ENCODE measurements around the gene RPL26. TPM values are rescaled to one million over a fixed set of nuclear protein-coding genes. Genes with fewer than 3 reads are reported as not detected.

Gene RPL26
- total RNA-seq: 3,211 and 3,528 TPM in 2 replicates

GRCh38 chr17:8383143-8383822, at the start of gene RPL26:
TSS of gene RPL26 (minus strand) at chr17:8383193. CDS start at chr17:8382310, 883 bp downstream.

DNA sequence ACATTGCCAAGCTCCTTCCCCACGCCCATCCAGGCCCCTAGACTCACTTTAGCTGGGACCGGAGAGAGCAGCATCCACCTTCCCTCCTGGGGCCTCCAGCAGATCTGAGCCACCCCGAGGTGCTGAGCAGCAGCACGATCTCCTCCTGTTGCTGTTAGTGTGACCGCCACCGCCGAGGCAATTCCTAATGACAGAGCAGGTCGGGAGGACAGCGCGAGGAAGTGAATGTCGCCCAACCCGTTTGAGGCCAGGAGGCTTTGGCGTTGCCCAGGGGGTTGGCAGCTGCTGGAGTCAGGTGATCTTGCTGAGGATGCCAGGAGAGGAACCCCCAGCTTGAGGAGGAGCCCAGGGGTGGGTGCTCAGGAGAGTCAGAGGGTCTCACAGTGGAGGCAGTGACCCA, 14.6 kb upstream of the RPL26 start, which contains the start of gene RNF222:
RNF222 (minus strand) TSS at position 192 of the 400 bp plus-strand sequence. CDS start 4,366 bp downstream, outside the sequence.

GRCh38 chr17:8376271-8377067, 6.5 kb downstream of the RPL26 start, which contains the start of gene KRABD2:
TSS of gene KRABD2 (minus strand) at chr17:8376704.

GRCh38 chr17:8339540-8339939, 43.5 kb downstream of the RPL26 start, which contains the start of gene ODF4:
TSS of gene ODF4 (plus strand) at chr17:8339840. CDS start at chr17:8340052, 212 bp downstream.

Other genes with a start within 250 kb of the RPL26 start
- gene PER1, start 230.8 kb downstream of the RPL26 start, total RNA-seq: 9.4 and 10.9 TPM in 2 replicates
- gene VAMP2, start 220.2 kb downstream of the RPL26 start, total RNA-seq: 7.1 and 10.4 TPM in 2 replicates
- 27.4 and 35.0 TPM in 2 replicates for gene TMEM107, start 206.8 kb downstream of the RPL26 start, total RNA-seq
- 6.1 and 7.4 TPM in 2 replicates for gene BORCS6, start 193.0 kb downstream of the RPL26 start, total RNA-seq
- 9.6 and 18.8 TPM in 2 replicates for gene AURKB, start 172.6 kb downstream of the RPL26 start, total RNA-seq
- 4.5 and 5.0 TPM in 2 replicates for gene CTC1, start 135.1 kb downstream of the RPL26 start, total RNA-seq
- 10.3 and 14.8 TPM in 2 replicates for gene PFAS, start 133.9 kb downstream of the RPL26 start, total RNA-seq
- gene RANGRF, start 94.5 kb downstream of the RPL26 start, total RNA-seq: 6.5 and 9.2 TPM in 2 replicates
- 0.62 and 0.92 TPM in 2 replicates for gene SLC25A35, start 87.8 kb downstream of the RPL26 start, total RNA-seq
- 0.79 and 2.1 TPM in 2 replicates for gene ARHGEF15, start 73.0 kb downstream of the RPL26 start, total RNA-seq
- not detected in 2 replicates for gene ODF4, start 43.4 kb downstream of the RPL26 start, total RNA-seq
- gene RNF222, start 14.6 kb upstream of the RPL26 start, total RNA-seq: not detected in 2 replicates
- 56.8 and 64.8 TPM in 2 replicates for gene NDEL1, start 52.7 kb upstream of the RPL26 start, total RNA-seq
- gene MYH10, start 247.5 kb upstream of the RPL26 start, total RNA-seq: 135 and 200 TPM in 2 replicates